ENCODE measurements around the gene CNTN1.

DNA sequence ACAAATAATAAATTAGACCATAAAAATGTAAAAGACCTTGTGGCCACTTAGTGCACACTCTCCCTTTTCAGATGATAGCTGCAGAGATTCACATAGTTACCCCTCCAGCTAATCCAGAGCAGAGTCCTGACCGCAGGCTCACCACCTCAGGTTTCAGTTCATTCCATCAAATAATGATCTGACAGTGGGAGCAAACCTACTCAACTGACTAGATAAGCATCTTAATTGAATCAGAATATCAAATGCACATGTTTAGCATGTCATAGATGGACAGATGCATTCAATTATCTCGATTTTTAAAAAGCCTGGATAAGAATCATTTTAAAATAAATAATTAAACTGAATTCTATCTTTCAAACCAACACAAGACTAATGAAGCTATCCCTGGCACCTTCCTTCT, 253.5 kb downstream of the CNTN1 start:
- TF ChIP-seq, protein P1, sequence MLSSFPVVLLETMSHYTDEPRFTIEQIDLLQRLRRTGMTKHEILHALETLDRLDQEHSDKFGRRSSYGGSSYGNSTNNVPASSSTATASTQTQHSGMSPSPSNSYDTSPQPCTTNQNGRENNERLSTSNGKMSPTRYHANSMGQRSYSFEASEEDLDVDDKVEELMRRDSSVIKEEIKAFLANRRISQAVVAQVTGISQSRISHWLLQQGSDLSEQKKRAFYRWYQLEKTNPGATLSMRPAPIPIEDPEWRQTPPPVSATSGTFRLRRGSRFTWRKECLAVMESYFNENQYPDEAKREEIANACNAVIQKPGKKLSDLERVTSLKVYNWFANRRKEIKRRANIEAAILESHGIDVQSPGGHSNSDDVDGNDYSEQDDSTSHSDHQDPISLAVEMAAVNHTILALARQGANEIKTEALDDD (IDR thresholded peaks at IDR 0.05) = no peak
- TF ChIP-seq, protein P2, sequence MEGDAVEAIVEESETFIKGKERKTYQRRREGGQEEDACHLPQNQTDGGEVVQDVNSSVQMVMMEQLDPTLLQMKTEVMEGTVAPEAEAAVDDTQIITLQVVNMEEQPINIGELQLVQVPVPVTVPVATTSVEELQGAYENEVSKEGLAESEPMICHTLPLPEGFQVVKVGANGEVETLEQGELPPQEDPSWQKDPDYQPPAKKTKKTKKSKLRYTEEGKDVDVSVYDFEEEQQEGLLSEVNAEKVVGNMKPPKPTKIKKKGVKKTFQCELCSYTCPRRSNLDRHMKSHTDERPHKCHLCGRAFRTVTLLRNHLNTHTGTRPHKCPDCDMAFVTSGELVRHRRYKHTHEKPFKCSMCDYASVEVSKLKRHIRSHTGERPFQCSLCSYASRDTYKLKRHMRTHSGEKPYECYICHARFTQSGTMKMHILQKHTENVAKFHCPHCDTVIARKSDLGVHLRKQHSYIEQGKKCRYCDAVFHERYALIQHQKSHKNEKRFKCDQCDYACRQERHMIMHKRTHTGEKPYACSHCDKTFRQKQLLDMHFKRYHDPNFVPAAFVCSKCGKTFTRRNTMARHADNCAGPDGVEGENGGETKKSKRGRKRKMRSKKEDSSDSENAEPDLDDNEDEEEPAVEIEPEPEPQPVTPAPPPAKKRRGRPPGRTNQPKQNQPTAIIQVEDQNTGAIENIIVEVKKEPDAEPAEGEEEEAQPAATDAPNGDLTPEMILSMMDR (IDR thresholded peaks at IDR 0.05 in 2 of 3, conservative IDR thresholded peaks at IDR 0.05 in 1 of 3; ENCODE audit: insufficient read depth in 2 of 3, low read depth in 1 of 3, low read length in 3 of 3) = no peak
- no peak for TF ChIP-seq HIVEP1 (CRISPR knock-in tag; IDR thresholded peaks at IDR 0.05)
- TF ChIP-seq CEBPB (tag; IDR thresholded peaks at IDR 0.05) = no peak
- no peak for TF ChIP-seq FOXM1 (IDR thresholded peaks at IDR 0.05; ENCODE audit: low read depth)
- no peak for TF ChIP-seq FOXM1 (CRISPR knock-in tag; IDR thresholded peaks at IDR 0.05; ENCODE audit: low read depth)
- no peak for TF ChIP-seq HNRNPLL (IDR thresholded peaks at IDR 0.05; ENCODE audit: low read depth, low read length, poor library complexity, severe bottlenecking)
- no peak for TF ChIP-seq RFX7 (CRISPR knock-in tag; IDR thresholded peaks at IDR 0.05)
- TF ChIP-seq XRCC4 (IDR thresholded peaks at IDR 0.05; ENCODE audit: extremely low read depth, insufficient read depth, insufficient read length) = no peak
- TF ChIP-seq TCF7 (IDR thresholded peaks at IDR 0.05; ENCODE audit: borderline replicate concordance) = no peak
- TF ChIP-seq, protein P3, sequence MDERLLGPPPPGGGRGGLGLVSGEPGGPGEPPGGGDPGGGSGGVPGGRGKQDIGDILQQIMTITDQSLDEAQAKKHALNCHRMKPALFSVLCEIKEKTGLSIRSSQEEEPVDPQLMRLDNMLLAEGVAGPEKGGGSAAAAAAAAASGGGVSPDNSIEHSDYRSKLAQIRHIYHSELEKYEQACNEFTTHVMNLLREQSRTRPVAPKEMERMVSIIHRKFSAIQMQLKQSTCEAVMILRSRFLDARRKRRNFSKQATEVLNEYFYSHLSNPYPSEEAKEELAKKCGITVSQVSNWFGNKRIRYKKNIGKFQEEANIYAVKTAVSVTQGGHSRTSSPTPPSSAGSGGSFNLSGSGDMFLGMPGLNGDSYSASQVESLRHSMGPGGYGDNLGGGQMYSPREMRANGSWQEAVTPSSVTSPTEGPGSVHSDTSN (CRISPR knock-in tag; IDR thresholded peaks at IDR 0.05; ENCODE audit: low read depth) = no peak
- TF ChIP-seq, protein P3 (tag; conservative IDR thresholded peaks at IDR 0.05; ENCODE audit: low read depth) = no peak
